NCI-H2196 treated with DMSO at 0.1 percent for 48 hours (cell line): ENCODE data around the gene MLN.

Experiments
- DNase-seq: peaks from one replicate; lab custom pipeline; 2025; ENCODE audit not compliant: unreplicated experiment; lab: John Stamatoyannopoulos, UW

MLN gene, protein sequence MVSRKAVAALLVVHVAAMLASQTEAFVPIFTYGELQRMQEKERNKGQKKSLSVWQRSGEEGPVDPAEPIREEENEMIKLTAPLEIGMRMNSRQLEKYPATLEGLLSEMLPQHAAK

DNA sequence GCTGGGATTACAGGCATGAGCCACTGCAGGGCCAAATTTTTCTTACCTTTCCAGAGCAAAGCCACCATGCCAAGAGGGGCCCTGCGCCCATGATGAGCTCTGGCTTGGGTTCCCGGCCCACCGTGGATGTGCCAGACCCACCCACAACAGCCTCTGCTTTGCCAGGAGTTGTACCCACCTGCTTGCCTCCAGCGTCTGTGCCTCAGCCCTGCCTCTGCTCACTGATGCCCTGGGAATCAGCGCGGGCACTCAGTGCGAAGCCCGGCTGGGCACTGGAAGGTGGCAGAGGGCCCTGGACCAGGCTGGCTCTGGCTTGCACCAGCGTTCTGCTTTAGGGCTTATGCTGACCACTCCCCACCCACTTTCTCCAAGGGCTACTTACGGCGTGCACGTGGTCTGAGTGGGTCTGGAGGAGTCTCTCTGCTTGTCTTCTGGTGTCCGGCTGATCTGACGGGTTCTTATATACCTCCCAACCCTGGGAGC is at the start of gene MLN:
TSS of gene MLN (minus strand) at position 433 of the 483 bp plus-strand sequence. CDS start 2,840 bp downstream, outside the sequence.
- DNase-seq, result no peak

DNA sequence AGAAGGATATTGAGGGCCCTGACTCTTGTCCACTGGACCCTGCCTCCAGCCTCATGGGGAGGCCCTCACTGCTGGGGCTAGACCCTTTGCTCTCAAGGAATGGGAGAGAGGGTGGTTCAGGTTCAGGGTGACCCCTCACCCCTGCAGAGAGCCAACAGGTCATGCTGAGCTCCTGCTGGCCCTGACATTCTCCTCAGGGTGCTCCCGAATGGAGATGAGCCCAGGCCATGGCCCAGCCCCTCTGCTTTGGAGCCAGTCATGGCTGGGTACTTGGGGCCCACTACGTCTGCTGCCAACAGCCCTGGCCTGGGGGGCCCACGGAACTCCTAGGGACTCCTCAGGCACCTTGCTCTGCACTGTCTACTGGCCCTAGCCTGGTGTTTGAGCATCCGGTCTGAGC is 49.2 kb upstream of the MLN start:
- DNase-seq, result no peak

DNA sequence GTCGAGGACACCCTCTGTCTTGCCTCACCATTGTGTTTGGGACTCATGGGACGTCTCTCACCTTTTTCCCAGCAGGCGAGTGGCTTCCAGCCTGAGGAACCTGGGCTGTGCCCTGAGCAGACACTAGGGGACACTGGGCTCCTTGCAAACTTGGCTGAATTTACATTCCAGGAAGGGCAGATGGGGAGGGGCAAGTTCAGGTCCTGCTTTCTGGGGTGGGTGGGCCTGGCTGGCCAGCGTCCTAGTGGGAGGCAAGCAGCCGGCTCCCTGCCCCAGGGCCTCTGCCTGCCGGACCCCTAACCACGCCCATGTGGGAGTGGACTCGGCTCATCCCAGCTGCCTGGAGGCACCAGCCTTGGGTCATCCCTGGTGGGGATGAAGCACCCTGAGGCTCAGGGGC is 48.2 kb upstream of the MLN start:
- DNase-seq, result no peak

DNA sequence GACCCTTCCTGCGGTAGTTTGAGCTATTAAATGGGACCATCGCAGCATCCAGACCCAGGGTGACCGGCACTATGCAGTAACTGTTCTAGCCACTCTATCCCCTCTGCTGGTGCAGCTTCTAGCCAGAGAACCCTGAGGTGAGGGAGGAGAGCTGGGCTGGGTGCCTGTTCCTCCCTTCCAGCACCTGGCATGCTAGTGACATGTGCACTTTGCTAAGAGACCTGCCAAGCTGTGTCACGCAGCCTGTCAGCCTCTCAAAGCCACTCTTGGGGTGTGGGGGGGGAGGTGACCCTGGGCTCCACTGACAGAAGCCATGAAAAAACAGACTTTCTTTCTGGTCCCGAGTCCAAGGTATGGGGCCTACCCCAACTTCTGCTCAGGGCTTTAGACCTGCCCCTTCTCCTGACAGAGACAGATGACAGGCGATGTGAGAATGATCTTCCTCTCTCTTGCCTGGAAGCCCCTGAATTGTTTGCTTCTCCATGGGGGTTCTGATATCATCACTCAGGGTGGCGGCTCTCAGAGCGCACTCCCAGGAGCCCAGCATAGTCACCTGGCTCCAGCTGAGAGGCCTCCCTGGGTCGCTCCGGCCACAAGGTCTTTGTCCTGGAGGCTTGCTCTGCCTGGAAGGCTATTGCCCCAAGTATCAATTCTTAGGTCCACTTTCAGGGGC is 47.2 kb upstream of the MLN start:
- no peak for DNase-seq

DNA sequence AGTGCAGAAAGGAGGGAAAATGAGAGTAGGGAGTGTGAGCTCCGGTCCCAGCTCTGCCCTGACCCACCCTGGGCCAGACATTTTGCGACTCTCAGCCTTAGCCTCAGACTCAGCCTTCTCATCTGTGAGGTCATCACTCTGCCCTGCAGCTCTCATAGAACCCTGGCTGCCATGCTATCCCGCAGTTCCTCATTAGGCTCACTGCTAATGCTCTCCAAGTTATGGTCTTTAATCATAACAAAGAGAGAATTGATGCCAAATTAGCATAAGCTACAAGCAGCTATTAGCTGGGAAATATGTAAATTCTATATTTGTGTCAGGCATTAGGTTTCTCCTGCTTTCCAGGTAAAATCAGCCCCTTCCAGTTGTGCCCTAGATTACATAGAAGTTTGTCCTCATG is 46.5 kb upstream of the MLN start:
- no peak for DNase-seq

DNA sequence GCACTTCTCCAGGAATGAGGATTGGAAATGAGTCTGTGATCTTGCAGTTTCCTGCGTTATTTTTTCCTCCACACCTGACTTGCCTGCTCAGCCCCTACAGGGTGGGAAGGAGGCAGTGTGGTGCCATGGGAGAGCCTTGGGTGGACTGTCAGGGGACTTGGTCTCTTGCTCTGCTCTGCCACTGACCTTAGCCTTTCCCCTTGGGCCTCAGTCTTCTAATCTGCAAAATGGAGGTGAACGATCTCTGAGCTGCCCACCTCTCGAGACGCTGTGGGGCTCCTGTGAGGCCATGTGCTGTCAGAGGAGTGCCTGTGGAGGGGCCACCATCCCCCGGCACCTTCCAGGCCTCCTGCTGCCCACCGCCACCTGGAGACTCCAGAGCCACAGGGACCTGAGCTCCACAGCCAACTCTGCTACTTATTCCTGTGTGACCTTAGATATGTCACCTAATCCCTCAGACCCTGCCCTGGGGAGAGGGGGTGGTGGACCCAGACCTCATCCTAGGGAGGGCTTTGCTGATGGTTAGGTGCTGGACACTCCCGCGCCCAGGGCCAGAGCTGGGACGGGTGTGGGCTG is 45.8 kb upstream of the MLN start:
- no peak for DNase-seq

DNA sequence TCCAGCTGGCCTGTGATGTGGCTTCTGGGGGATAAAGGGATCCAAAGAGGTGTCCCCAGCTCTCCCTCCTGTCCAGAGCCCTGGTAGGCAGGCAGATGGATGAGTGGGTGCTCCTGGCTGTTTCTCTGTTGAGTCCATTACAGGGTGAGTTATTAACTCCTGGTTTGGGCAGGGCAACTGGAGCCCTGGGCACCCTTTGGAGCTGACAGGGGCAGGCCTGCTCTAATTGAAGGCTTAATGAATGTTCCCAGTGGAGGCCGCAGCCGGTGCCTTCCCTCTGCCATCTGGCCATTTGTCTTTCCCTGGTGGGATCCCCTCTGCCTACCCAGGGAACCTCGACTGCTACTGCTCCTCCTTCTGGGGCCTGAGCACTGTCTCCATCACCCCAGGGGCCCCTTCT is 44.7 kb upstream of the MLN start:
- DNase-seq, result no peak

DNA sequence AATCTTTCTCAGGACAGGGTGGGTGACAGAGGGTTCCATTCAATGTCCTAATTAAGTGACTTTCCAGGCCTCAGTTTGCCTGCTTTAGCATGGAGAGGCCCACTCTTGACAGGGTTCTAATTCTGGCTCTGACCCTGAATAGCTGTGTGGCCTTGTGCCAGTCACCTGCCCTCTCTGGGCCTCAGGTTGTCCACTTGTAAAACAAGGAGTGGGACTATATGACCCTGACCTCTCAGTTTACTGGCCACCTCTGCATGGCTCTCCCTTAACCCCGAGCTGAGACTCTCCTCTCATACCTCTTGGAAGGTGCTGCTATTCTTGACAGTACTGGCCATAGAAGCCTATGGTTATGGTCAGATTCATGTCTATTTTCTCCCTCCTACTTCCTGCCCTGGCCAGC is 44.1 kb upstream of the MLN start:
- DNase-seq, result no peak

DNA sequence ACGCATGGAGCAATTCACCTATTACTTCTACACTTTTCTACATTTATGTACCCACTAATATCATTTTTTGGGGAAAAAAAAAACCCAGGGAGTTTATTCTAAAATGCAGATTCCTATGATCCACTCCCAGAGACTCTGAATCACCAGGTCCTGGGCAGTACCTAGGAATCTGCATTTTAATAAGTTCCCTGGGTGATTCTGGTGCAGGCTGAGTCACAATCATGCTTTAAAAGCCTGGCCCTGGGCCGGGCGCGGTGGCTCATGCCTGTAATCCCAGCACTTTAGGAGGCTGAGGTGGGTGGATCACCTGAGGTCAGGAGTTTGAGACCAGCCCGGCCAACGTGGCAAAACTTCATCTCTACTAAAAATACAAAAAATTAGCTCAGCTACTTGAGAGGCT is 43.3 kb upstream of the MLN start:
- DNase-seq, result no peak

DNA sequence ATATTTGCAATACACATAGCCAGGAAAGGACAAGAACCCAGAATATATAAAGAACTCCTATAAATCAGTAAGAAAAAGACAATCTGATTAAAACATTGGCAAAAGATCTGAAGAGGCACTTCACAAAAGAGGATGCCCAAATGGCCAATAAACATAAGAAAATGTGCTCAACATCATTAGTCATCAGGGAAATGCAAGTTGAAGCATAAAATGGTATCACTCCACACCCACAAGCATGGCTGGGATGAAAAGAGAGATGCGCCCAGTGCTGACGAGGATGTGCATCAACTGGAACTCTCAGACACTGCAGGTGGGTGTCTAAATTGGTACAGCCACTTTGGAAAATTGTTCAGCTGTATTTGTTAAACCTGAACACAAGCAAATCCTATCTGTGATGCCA is 42.4 kb upstream of the MLN start:
- no peak for DNase-seq

DNA sequence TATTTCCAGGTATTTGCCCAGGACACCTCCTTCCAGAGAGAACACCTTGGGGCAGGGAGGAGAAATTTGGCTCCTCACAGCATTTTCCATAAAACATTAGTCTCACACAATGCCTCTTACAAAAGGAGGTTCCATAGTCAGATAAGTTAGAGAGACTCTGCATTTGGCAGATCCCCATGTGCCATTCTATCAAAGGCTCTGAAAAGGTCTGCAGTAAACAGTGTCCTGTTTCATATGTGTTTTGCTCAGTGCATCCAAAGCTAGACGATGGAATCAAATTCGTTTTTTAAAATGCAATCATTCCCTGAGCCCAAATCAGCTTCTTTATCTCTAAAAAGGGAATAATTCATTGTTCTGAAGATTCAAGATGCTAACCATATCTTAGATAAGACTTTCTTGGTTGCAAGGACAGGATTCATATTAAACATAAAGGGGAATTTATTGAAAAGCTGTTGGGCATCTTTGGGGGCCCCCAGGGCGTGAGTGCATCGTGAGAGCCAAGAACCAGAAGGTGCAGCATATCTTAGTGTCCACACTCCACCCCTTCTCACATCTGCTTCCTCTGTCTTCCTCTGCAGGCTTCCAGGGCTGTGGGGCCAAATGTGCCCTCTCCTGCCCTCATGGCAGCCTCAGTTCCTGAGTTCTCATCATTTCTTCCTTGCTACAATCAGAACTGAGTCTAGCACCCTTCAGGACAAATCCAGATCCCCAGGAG is 41.4 kb upstream of the MLN start:
- DNase-seq, result no peak

DNA sequence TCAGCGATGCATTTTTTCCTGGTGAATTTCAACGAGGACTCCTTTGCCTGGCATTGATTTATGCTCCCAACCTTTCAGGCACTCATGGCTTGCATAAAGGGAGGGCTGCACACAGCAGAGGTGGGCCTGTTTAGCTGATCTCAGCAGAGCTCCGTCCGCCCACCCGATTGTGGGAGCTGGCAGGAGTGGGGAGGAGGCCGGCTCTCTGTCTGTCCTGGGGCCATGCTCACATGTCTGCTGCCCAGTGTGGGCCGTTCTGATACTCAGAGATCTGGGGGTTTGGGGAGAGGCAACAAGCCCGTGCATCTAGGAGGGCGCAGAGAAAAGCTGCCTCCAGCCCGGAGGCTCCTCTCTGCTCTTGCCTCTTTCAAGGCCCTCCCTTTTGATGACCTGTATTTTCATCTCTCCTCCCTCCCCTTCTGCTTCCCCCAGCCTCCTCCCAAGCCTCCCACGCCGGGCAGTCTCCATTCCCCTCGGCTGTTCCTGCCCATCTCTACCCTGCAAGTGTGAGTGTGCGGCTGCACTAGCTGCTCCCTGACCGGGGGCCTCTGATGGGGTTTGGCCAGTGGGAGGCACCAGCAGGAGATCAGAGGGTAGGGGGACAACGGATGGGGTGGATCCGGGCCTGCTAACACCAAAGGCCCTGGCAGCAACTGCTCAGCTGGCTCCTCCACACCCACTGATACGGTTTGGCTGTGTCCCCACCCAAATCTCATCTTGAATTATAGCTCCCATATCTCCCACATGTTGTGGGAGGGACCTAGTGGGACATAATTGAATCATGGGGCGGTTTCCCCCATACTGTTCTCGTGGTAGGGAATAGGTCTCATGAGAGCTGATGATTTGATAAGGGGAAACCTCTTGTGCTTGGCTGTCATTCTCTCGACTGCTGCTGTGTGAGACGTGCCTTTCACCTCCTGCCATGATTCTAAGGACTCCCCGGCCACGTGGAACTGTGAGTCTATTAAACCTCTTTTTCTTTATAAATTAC is 39.6 kb upstream of the MLN start:
- no peak for DNase-seq

DNA sequence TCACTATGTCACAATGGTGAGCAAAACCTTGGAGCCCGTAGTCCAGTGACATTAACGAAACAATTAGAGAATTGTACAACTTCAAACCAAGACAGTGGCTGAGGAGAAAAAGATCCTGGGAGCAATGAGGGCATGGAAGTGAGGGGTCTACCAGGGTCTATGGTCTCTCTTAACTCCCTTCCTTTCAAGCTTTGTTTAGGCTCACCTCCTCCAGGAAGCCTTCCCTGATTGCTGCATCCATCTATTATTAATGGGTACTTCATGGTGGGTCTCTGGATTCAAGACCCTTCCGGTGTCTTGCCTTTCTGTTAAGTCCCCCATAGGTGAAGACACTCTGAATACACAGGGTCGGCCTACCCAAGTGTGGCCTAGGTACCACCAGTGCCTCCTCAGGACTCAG is 38.1 kb upstream of the MLN start:
- DNase-seq, result no peak

DNA sequence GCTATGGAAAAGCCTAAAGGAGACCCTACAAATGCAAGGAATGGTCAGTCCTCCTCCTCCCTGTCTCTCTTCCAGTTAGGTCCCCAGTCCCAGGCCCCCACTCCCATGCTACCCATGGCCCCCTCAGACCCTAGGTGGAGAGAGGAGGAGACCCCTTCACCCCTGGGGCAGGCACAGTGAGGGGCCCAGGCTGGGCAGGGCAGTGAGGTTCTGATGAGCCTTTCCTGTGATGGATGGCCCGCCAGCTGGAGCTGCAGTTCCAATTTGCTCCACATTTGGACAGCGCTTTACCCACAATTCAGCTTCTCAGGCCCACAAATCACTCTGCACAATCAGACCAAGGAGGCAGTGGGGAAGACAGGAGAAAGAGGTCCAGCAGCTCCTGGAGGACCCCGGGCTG is 37.3 kb upstream of the MLN start:
- DNase-seq, result no peak

DNA sequence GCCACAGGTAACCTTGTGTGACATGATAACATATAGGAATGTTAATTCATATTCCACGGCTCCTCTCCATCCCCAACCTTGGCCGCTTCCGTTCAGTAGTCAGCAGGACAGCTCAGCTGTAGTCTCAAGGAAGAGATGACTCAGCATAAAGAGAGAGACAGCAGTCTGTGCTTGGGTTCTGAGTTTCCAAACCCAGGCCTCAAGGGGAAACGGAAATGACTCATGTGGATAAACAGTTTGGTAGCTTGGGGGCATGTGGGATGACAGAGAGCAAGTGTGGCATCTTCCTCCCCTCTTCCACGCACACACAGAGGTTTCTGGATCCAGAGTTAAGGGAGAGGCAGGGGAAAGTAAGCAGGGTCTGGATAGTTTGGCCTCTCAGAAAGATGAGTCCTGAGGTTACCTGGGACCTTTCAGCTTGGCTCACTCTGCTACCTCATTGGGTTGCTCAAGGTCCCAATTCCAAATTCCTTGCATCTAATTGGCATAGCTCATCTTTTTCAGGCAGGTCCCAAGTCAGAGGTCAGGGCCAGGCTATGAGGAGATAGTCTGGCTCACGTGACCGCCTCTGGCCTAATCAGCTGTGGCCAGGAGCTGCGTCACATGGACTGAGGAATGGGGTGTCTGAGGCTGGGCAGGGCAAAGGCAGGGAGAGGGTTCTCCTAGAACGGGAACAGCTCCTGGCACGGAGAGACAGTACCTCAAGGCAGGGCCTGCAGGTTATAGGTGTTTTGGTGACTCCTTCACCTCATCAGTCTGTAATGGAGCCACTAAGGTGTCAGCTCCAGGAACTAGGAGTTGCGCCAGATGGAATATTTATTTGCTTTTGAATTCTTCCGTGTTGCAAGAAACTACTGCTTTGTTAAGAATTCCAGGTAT is 36.5 kb upstream of the MLN start:
- no peak for DNase-seq

DNA sequence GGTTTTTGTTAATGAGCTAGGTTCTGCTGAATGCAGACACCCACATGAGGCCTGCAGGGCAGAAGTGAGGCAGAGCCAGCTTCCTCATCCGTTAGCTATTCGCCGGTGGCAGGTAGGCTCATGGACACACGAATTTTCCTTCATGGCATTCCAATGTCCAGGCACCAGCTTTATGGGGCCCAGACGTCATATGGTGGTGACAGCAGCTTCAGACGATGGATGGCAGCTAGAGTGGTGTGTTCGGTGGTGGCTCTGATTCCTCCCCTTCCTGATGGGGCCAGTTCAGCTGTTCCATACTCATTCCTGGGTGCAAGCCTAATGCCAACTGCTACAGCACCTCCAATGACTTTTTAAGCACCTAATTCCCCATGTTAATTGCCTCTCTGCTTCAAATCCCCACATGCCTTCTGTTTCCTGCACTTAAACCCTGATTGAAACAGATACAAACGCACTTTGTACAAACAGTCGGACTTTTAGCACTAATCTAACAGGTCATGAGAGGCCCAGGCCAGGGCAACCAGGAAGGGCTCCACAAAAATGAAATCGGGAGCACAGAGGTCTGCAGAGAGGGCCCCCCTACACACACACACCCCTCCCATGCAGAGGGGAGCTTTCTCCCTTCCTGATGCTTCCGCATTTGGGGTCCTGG is 35.7 kb upstream of the MLN start:
- DNase-seq, result no peak

DNA sequence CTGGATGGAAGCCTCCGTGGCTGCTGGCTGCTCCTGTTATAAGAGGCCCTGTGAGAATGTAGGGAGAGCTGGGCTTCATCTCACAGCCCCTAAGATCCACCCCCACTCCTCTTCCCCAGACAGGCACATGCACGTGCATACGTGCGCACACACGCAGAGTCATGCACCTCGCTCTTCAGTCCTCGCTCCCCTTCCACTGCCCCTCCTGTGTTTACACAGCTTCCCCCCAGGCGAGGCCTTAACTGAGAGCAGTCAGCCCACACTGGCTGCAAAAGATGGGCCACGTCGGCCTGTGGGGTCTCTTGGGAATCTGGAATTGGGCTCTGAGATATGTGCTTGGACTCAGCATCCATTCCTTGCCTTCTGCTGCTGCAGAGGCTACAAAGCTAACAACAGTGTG is 35.2 kb upstream of the MLN start:
- DNase-seq, result no peak

DNA sequence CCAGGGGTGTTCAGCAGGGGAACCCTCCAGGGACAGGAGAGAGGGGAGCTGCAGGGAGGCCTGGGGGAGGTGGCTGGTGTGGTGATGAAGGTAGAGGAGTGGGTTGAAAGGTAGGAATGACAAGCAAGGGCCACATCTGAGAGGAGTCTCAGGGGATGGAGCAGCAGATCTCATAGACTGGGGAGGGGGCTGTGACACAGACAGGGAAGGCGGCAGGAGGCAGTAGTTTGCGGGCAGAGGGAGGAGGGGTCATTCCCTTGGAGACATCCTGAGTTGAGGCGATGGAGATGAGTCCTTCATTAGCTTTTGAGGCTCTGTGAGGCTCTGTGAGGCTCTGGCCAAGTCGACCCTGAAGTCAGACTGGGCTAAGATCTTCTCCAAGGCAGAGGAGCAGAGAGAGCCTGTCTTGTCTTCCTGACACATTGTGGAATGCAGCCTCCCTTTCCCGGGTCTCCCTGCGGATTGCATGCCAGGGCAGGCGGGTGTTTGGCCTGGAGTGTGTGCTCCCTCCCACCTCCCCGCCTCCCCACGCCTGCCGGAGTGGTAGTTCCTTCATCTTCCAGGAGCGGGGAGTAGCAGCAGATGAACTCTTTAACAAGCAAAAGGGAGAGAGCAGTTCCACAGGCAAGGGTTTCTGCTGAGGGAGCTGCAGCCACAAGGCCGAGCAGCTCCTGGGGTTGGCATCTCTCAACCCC is 34.3 kb upstream of the MLN start:
- no peak for DNase-seq
